HG02588 (cell line): ENCODE data around the gene LRP5.
"Not testable (repeated sequence)": the region's sequence is repeated elsewhere in the genome, so short reads cannot be mapped to it uniquely, and the experiment has no call there.

Experiments used
- ATAC-seq: cut with Tn5 transposase; IDR thresholded peaks from one replicate; pipeline ENCODE4 v1.9.1; 2021; ENCODE audit warnings: mild to moderate bottlenecking, moderate library complexity; ENCODE audit not compliant: unreplicated experiment

Gene LRP5

DNA sequence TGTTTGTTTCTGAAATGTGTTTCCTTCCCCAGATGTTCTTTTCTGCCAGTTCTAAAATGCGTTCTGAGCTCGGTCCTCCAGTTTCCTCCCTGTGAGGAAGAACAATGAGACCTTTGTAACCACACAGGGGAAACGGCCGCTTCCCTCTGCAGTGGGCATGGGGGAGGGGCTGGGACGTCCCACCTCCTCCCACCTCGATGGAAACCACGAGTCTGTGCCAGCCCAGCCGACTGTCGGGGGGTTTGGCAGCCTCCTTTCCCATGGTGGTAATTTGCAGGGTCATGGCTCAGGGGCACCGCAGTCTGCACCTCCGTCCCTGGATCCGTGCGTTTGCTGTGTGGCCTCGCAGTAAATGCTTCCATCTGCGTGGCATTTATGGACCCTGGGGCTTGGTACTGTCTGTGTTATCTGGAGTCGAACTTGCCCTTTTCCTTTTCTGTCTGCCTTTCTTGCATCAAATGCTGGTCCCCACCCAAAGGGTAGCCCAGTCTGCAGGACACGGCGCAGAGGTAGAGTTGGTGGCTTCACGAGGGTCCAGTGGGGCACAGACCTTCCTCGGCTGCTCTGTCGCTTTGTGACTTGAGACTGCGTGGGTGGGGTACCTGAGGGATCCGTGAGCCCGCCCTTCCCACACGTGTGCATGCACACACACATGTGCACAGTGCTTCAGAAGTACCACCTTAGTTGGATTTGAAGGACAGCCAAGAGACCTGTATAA is 16.1 kb downstream of the LRP5 start:
- ATAC-seq, result no peak

DNA sequence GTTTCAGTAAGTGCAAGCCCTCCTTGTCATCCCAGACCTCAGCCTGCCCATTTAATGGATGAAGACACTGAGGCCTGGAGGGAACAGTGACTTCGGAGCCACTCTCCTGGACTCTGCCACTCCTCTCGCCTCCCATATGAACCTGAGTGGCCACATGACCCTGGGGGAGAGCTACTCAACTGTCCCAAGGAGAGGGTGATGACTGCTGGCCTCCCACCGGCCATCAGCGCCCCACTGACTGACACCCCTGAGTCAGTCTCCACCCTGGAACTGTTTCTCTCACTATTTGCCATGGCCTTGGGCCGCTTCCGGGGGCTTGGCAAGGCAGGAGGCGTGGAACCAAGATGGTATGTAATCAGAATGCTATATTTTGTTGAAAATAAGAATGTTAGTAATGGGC is 17.1 kb downstream of the LRP5 start:
- ATAC-seq, result no peak

- no peak for ATAC-seq
These were observed 17.7 kb downstream of the LRP5 start for GRCh38 chr11:68329978-68330699.

DNA sequence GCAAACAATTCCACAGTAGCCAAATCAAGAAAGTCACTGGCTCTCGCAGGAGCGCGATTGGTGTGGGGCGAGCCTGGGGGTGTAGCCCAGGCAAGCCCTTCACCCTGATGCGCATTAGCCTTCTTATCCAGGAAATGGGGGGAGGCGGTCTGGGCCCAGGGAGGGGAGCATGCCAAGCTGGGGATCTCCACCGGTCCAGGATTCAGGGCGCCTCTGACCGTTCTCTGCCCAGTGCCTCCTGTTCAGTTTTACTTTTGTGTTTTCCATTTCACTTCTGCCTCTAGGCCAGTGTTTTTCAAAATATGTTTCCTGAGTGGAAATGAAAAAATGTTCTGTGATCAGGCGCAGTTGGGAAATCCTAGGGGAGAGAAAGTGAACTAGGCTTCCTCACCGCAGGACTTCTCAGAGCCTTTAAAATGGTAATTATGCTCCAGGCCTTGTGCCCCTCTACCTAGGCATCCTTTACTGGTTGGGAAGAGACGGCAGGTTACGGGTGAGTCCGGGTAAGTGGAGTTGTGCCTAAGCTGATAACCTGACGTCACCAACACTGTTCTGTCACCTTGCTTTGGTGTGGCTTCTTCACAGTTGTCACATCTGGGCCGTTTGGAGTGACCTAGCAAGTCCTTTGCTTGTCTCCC is 18.4 kb downstream of the LRP5 start:
- no peak for ATAC-seq

DNA sequence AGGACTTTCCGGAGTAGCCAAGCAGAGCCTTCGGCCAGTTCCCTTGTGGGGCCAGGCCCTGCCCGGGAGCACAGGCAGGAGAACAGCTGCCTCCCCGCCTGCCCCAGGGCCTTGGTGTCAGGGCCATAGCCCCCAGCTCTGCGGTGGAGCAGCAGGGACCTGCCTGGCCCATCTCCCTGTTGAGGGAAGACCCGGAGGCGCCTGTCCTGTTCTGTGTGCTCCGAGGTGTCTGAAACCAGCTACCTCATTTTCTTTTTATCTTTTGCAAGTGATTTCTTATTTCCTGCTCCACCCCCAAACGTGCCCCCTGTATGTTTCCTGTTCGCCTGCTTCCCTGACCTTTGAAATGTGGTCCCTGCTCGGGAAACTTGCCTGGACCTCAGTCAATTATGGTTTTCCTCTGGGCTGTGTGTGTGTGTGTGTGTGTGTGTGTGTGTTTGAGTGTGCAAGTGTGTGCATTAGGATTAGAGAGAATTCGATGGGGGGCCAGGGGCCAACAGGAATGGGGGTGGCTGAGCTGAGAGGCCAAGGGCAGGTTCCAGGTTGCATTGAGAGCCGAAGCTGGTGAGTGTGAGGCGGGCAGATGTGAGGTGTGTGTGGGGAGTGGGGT is 19.1 kb downstream of the LRP5 start:
- no peak for ATAC-seq

GRCh38 chr11:68332186-68332585 is 19.8 kb downstream of the LRP5 start:
- no peak for ATAC-seq

DNA sequence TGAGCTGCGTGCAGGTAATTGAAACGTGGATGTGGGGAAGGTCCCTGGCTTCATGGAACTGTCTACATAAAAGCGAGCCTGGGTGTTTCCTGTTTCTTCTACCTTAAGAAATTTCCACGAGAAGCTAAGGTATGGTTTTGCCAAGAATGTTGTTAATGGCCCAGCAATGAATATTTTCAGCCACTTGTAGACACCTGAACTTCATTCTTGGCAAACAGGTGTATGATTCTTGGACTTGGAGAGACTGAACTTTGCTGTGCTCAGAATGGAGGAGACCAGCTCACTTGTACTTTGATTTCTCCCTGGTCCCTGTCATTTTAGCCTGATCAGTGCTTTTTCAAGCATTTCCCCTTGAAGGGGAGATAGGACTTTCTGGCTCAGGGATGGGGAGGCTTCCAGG is 20.8 kb downstream of the LRP5 start:
- ATAC-seq, result no peak

- ATAC-seq, result no peak
These were observed 22.5 kb downstream of the LRP5 start for GRCh38 chr11:68334923-68335322.

DNA sequence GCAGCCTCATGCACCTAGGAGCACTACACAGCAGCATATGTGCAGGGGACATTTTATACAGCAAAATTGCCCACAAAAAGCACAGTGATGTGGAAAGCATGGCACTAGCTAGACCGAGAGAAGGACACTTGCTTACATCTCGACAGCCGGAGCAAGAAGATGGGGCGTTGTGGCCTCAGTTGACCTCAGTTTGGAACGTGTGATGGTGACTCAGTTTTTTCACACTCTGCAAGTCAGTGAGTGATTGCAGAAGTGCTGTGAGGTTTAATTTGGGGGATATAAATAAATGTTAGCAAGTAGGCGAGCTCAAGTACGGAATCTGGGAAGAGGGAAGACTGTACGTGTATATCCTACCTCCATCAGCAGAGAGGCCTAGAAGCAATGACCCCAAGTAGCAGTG is 23.3 kb downstream of the LRP5 start:
- no peak for ATAC-seq

- ATAC-seq, result no peak
These were observed 24.3 kb downstream of the LRP5 start for GRCh38 chr11:68336716-68337115.

- ATAC-seq, result no peak
These were observed 25.0 kb downstream of the LRP5 start for GRCh38 chr11:68337399-68337835.

DNA sequence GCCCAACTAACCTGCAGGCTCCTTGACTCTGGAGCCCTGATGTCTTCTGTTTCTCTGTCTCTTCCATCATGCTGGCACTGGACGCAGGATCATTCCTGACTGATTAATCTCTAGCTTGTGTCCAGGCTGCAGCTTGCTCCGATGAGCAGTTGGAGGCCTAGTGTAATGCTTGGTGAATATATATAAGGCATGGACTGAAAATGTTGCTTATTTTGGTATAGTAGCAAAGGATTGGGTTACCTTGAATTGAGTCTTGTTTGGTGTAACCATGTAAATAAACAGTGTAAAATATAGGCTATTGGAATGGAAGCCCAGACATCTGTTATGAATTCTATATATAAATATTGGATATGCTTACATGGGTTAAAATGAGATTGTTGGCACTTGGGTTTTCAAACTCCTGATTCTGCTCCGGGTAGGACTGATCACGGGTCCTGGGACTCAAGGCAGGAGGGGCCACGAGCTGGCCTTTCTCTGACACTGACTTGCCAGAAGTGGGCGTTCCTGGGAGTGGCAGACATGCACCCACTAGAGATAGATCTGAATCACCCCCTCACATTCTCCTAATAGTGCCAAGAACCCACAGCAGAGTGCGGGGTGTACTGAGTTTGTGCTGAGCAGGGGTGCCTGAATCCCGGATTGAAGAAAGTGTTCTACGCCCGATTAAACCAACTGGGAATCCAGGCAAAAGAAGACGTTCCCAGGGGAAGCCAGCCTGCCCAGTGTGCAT is 25.8 kb downstream of the LRP5 start:
- no peak for ATAC-seq

- no peak for ATAC-seq
These were observed 27.8 kb downstream of the LRP5 start for GRCh38 chr11:68340003-68340767.

GRCh38 chr11:68340784-68341556 is 28.6 kb downstream of the LRP5 start:
- ATAC-seq, result no peak

DNA sequence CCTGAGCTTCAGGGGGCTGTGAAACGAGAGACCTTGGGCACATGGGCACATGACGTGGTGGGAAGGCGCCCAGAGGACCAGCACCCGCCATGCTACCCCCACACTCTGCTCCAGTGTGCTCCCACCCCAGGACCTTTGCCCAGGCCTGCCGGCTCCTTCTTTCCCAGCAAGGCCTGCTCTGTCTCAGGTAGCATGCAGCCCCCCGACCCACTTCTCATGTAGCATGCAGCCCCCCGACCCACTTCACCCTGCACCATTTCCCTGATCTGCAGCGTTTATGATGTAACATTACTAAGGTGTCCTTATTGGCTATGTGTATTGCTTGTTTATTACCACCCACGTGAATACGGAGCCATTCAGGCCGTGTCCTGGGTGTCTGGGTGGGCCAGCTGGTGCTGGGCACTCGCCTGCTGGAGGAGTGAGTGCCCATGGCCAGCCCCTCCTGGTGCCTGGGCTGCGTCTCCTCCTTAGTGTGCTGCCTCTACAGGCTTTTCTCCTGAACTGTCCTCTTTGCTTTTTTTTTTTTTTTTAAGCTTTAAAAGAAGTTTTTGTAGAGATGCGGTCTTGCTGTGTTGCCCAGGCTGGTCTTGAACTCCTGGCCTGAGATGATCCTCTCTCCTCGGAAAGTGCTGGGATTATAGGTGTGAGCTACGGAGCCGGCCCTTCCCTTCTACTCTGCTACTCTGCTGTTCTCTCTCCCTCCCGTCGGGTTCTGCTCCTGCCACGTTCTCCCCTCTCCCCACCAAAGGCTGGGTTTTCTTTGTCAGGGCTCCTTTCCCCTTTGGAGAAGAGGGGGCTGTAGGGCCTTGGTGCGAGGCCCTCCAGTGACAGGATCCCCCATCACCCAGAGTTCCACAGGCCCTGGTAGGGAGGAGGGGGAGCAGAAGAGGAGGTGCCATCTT is 29.4 kb downstream of the LRP5 start:
- ATAC-seq, result no peak

DNA sequence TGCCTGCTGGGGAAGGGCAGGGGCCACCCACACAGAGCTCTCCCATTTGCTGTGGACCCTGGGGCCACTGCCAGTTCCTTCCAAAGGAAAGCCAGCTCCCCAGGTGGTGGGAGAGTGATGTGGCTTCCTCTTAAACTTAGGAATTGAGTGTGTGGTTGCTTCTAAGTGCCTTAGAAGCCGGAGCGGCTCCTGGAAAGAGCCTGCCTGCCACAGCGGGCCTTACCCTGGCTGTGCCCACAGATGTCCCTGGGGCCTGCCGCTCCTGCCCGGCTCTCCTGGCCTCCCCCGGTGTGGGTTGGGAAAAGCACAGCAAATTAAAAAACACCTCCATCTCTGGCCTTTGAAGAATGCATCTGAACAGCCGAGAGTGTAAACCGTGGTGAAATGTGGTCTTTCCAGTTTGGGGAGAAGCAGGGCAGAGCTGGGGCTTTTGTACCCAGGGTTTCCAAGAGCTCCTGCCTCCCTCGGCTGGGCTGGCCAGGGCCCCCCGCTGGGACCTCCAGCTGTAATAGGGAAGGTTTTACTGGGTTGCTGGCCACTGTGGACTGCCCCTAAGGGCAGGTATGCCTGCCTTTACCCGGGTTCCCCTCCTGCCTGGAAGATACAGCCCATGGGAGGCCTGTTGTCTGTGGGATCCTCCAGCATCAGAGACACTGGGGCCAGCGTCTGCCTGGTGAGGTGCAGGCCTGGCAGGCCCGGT is 30.2 kb downstream of the LRP5 start:
- ATAC-seq, result no peak

- ATAC-seq, result no peak
These were observed 31.4 kb downstream of the LRP5 start for GRCh38 chr11:68343761-68344256.

- not testable (repeated sequence) for ATAC-seq
These were observed 32.4 kb downstream of the LRP5 start for GRCh38 chr11:68344821-68345220.
